T-helper 2 cell (primary cell): ENCODE data around the gene LDHD.
A peak's percentile ranks its signal among the peaks of the same experiment; 100 is the strongest.

ENCODE experiments used
- DNase-seq, 5 experiments: peaks; one replicate each; pipeline versions ENCODE4 v3.0.0 to v3.0.0-alpha.2; 2012 to 2022

Gene LDHD

GRCh38 chr16:75114179-75114945, 2.2 kb downstream of the LDHD start:
- no peak for DNase-seq

DNA sequence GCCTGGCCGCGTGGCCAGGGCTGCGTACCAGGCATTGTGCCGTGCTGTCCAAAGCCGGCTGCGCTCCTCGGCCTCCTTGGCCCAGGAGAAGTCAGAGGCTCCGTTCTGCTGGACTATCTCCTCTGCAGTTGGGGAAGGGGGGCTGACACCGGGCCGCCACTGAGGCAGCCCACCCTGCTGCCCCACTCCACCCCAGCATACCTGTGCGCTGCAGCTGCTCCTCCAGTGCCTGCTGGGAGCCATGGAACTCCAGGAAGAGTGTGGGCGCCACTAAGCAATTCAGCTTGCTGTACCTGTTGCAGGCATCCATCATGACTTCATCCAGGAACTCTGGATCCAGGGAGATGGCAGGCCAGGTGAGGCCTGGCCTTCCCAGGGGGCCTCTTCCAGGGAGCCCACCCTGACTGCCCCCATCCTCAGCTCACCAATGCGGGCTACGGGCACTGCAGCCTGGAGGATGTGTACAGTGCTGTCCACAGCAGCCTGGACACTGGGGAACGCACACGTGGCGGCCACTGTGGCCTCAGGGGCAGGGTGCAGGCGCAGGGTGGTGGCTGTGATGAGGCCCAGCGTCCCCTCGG, 2.9 kb downstream of the LDHD start:
- no peak for DNase-seq

GRCh38 chr16:75112734-75113491, 3.7 kb downstream of the LDHD start:
- DNase-seq, result no peak

- no peak for DNase-seq
These were observed 4.4 kb downstream of the LDHD start for GRCh38 chr16:75111961-75112733.

DNA sequence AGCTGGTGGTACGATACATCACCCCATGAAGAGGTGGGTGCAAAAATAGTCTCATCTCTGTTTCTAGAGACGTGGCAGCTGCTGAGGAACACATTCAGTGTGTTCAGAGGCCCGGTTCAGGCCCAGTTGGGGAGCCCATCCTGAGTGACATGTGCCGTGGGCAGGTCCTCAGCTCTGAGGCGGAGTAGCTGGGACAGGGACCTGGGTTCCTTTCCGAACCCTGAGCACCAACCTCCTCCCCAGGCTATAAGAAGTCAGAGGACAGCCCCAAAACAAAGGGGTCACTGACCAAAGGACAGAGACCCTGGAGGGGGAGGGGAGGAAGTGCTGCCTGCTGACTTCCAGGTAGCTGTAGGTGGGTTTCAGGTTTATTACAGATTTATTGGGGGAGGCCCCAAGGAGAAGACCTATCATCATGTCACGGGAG, 5.1 kb downstream of the LDHD start:
- DNase-seq, result no peak

GRCh38 chr16:75110637-75111513, 5.7 kb downstream of the LDHD start:
- DNase-seq, result peak; percentile 56 to 84 (median 69)

DNA sequence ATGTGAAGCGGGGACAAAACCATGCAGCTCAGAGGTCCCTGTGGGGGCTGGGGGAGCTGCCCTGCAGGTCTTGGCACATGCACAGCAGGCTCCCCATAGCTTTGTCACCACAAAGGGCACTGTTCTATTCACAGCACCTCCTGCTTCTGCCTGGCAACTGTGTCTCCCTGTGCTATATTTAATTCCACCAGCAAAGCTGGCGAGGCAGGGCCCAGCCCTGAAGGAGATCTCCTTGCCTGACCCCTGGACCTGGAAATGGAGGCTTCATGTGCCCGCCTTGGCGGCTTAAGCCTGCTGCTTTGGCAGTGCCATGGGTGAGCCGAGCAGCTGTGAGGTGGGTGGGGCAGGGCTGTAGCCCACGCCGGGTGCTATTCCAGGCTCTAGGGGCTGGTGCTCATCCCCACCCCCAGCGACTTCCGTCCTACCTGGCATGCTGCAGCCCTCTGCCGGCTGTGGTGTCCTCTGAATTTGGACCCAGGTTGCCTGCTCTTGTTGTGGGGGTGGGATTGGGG, 6.8 kb downstream of the LDHD start:
- peak in 1 of 5 experiments; percentile 61 for DNase-seq

DNA sequence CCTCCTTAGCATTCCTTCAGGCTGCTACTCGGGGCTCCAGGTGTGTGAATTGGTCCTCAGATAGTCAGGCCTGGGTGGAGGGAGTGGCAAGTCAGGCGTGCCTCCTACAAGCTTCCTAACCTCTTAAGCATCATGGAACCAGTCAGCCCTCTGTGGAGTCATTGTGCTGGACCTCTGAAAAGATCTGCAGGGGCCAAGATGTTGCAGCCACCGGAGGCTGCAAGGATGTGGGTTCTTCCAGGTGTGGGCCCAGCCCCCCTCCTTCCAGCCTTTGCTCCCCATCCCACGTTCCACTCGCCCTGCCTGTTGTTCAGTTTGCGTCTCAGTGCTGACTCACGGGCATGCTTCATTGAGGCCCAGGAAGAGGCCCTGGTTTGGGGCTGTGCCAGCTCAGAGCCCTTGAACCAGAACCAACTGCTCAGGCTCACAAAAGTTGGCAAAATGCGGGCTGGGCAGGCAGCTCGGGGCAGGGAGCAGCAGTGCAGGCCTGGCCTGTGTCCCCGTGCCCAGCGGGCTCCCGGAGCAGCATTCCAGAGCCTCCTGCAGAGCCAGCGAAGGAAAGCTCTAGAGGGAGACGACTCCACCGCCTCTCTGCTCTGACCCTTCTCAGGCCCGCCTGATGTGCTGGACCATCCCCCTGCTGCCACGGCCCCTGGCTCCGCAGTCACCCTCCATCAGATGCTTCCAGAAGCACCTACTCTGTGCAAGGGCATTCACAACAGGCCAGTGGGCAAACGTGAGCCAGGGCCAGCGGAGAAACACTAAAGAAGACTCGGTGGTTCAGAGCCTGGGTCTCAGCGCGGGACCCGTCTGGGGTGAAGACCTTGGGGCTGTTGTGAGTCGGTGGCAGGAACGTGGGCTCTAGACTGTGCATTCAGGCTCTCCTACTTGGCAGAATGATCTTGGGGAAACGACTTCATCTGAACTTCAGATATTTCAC, 7.5 kb downstream of the LDHD start:
- peak in 4 of 5 experiments; percentile 37 to 84 (median 60) for DNase-seq

- no peak for DNase-seq
These were observed 9.1 kb downstream of the LDHD start for GRCh38 chr16:75107505-75107904.

DNA sequence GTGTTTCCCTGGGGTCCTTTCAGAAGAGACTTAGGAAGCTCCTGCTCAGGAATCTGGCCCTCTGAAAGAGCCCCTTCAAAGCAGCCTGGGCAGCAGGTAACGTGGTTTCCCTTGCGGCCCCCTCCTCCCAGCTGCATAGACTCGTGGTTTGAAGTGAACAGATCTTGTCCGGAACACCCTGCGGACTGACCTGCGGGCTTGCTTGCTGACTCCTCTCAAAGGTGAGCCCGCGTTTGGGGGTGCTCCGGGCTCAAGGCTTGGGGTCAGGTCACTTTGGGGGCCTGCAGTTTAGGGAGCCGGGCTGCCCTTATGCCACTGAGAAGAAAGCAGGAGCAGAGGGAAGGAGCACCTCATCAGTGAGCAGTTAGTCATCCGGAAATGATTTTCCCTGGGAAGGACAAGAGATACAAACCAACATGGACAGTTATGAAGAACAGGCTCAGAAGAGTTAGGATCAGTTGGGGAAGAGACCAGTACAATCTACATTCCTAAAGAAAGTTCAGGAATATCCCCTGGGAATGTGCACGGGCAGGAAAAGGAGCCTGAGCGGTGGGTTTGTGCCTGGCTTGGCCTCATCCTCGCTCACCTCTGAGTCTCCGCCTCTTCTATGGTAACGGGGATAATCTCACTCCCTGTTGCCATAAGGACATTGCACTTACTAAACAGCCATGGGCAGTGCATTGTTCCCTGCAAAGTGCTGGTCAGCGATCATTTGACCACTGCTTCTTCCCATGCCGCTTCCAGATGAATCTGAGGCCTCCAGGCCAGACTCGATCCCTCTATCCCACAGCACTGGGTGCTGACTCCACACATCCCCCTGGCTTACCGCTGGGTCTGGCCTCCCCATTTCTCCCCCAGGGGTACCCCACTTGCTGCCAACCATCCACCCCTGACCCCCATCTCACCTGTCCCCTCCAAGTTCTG, 10.0 kb downstream of the LDHD start:
- DNase-seq, result no peak

DNA sequence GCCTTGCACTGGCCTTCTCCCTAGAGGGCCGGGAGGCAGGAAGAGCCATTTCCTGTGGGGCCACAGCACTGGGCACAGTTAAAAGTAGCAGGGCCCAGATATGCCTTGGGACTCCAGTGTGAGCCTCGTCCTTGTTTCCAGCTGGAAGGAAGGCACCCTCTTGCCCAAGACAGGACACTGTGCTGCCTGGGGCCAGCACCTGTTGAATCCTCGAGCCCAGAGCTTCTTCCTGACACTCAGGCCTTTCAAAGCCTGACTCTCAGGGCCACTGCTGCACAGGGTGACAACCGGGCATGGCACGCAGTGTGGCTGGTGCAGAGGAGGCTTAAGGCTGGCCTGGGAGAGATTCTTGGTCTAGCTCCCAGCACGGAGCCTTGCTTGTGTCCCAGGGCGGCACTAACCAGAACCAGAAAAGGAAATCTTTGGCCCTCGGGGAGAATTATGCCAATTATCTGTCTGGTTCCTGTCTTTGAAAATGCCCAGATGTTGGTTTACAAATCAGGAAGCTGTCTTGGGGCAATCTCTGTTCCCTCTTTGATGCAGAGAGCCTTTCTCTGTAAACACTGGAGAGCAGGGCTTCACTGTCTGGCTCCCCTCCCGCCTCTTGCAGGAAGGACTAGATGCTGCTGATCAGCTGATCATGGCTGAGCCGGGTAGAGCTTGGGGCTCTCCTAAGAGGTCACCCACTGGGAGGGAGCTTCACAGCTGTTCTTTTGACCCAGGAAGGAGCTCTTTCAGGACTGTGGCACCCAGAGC, 11.1 kb downstream of the LDHD start:
- DNase-seq, result no peak

DNA sequence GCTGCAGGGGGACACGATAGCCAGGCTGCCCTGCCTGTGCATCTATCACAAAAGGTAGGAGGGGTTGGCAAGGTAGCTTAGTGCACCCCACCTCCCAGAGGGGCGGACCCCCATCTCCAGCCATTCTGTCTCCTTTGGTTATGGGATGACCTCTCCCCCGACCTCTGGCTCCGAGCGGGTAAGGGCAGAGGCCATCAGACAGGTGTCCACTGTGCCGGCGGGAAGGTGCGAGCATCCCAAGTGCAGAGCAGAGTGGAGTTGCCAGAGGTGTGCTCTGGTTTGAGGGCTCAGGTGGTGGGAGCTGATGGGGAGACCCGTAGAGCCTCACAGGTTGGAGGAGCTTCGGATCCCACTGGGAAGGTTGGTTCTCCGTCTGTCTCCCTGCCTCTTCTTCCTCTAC, 11.7 kb downstream of the LDHD start:
- DNase-seq, result no peak

GRCh38 chr16:75103994-75104393, 12.6 kb downstream of the LDHD start:
- no peak for DNase-seq

DNA sequence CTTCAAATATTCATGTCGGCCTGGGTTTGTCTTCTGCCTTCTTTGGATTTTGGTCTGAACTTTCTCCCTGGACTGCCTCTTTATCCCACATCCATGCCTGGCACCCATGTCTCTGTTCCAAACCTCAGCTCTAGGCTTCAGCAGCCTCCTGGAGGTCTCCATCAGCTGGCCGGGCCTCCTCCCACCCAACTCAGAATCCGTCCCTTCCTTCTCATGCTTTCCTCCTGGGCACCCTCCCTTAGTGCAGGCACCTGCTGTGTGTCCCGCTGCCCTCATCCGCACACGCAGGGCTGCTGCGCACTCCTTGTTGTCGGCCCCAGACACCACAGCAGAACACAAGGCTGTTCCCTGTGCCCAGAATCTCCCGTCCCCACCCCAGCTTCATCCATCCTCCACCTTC, 14.0 kb downstream of the LDHD start:
- DNase-seq, result no peak

- DNase-seq, result no peak
These were observed 14.9 kb downstream of the LDHD start for GRCh38 chr16:75101635-75102034.

DNA sequence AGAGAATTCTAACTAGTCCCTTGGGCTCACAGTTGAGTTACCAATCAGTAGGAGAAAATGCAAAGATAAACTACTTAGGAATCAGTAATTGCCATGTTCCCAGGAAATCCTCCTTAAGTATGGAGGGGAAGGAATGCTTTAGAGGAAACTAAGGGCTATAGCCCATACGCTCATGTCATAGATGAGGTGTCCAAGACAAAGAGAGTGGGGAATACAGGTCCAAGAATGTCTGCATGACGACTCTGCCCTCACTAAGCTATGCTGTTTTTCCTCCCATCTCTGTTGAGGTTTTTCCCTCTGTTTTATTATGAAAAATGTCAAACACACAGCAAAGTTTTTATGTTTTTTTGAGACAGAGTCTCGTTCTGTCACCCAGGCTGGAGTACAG, 16.0 kb downstream of the LDHD start:
- DNase-seq, result no peak

DNA sequence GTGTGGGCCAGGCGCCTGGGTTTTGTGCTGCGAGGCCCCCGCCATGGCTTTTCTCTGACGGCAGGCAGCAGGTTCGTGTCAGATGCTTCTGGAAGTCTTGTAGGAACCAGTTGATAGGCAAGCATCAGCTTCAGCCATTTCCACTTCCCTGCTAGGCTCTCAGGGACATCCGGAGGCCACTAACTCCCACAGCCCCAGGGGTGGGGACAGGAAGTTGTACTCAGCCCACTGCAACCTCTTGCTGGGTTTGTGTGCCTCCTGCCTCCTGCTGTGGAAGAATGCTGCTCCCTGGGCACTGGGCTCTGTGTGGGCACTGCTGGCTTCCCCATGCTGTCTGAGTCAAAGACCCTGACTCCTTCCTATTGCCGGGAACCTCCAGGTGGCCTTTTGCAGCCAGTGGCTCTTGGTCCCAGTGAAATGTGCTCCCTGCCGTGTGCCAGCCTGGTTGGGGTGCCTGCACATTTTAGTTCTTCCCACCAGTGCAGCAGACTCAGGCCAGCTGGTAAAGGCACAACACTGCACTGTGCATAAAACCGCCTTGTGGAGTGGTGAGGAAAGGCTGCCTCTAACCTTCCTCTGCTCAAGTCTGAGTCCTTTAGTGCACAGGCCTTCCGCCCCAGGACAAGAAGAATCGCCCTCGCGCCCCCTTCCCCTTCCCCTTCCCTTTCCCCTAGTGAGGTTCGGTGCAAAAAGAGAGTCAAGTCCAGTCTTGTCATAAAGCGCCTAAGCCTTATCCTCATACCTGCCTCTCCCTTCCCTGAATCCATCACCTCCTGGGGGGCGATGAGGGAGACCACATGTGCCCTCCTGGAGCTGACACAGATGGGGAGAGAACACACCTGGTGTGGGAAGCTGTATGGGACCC, 16.6 kb downstream of the LDHD start:
- peak in 2 of 5 experiments; percentile 40 to 80 for DNase-seq
